ENCODE results near the gene SLC6A6.

SLC6A6 gene

DNA sequence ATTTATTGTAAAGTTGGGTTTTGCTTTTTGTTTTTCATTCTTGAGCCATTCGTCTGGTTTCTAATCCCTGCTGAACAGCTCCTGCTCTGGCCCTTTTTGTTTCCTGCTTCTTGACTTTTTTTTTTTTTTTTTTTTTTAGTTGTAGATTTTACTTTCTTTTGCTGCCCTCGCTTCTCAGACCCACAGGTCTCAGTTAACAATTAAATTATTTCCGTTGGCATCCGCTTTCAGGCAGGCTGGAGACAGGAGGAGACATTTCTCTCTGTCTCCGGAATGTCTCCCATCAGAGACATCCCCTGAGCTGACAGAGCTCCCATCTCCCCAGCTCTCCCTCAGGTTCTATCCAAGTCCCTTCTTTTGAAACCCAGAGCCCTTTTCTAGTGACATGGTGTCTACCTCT is 68.6 kb downstream of the SLC6A6 start:
- no peak for DNase-seq

DNA sequence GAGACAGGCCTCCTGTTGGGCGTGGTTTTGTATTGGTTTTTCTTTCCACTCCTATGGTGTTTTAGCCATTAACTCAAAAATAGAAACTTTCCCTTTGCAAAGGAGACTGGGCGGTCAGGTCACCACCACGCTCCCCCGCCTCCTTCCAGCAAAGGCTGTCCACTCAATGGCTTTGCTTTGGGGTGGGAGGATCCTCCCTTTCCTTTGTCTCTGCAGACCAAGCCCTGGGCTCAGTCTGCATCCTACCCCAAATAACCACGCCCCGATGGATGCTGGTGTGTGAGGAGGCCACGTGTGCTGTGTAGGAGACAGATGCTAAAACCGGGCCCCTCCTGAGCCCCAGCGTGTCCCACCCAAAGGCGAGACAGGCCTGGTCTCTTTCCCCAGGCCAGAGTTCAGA is 69.3 kb downstream of the SLC6A6 start:
- no peak for DNase-seq

DNA sequence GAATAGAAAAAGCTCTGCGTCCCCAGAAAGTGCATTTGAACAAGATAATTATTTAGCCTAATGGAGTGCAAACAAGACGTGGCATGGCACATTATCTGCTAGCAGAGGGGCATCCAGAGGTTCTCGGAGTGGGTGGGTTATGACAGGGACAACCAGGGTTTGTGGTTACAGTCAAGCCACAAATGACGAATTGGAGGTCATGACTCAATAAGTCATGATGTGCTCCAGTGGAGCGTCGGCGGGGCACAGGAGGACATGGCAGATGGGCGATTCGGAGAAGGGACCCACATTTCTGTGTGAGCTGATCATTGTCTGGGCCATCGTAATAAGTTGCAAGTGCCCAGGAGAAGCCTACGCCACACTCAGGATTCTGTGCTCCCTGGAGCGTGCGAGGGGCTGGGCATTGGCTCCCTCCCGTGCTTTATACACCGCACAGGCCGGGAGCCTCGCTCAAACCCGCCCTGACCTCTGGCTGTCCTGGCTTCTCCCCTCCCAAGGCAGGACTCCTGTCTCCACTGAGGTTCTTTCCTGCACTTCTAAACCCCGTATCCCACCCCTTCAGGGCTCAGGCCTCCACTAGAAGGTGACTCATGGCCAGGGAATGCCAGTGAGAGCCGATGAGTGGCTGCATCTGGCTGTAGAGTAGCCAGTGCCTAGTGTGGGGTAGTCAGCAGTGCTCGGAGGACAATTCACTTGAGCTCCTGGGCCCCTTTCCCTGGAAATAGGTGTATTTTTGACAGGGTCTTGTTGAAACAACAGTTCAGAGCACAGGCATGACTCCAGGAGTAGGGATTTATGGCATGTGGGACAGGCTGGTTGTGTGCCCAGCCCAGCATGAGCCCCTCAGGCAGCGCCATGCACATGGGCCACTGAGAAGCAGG is 70.3 kb downstream of the SLC6A6 start:
- DNase-seq: no peak

DNA sequence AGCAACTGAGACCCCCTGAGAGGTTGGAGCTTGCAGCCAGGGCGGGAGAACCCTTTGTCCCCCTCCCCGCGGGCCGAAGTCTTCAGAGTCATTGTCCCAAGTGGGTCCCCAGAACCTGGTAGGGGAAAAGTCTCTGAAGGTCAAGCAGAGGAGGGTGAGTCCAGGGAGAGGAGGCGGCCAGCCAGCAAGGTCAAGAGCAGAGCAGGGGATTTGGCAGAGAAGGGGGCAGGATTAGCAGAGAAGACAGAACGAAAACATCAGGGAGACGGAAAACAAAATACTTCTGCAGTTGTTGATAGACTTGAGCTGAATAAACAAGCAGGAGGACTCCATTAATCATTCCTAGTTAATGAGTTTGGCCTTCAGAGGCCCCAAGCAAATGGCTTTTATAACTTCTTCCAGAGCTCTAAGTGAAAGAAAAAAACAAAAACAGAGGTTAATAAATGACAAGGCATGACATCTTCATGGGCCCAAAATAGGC is 71.0 kb downstream of the SLC6A6 start:
- no peak for DNase-seq

DNA sequence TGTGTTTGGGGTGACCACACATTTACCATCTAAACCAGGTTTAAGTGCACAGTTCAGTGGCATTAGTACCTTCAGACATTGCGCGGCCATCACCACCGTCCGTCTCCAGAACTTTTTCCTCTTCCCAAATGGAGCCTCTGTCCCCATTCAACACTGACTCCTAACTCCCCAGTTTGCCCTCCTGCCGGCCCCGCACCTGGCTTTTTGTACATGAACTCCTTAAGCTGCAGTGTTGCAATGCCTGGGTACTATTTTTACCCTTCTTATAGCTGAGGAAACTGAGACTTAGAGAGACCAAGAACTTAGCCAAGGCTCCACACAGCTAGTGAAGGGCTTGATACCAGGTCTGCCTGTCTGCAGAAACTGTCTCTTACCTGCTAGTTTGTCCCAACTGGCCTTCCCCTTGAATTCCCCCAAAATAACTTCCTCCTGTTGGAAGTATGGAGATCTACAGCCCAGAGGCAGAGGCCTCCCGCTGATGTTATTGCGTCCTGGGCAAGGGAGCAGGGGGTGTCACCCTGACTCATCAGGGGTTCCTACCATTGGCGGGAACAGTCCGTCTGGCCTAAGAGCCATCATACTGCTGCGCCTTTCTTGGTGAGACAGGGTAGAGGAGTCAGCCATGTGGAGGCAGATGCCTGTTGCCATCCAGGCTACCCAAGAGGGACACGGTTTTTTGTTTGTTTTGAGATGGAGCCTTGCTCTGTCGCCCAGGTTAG is 72.1 kb downstream of the SLC6A6 start:
- DNase-seq: no peak

DNA sequence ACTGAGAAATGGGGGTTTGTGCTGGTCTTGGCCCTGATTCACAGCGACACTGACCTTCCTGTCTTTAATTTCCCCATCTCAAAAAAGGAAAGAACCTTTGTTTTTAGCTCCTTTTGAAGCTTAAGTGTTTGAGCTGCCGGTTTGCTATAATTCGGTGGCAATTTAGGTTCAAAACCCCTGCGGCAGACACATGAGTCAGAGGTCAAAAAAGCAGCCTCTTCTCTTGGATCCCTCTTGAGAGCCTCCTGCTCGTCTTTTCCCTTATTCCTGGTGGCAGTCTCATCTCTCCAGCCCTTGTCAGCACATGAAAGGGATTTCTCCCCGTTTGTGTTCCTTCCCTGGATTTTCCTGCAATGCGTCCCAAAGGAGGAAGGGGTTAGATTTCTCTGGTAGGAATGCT is 73.2 kb downstream of the SLC6A6 start:
- no peak for DNase-seq

DNA sequence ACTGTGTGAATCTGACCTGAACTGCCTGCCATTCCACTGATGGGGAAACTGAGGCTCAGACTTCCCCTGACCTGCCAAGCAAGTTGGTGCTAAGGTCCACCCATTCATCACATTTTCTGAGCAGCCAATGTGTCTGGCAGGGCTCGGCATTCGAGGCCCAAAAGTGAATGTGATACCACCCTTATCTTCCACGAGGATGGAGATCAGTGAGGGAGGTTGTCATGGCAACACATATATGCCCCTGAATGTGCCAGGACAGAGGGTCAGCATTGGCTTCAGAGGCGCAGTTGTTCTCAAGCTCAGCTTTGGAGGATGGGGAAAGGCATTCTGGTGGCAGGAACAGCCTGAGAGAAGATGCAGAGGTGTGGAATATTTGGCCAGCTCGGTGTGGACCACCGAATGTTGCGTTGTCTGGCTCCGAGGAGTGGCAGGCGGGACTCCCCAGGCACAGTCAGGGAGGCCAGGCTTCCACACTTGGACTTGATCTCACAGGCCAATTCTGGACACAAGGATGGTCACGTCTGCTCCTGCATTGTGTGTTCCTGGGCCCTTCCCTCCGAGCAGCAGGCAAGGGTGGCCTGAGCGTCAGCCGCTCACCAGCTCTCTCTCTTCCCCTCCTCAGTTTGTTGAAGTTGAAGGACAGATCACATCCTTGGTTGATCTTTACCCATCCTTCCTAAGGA is 74.3 kb downstream of the SLC6A6 start:
- DNase-seq: no peak

DNA sequence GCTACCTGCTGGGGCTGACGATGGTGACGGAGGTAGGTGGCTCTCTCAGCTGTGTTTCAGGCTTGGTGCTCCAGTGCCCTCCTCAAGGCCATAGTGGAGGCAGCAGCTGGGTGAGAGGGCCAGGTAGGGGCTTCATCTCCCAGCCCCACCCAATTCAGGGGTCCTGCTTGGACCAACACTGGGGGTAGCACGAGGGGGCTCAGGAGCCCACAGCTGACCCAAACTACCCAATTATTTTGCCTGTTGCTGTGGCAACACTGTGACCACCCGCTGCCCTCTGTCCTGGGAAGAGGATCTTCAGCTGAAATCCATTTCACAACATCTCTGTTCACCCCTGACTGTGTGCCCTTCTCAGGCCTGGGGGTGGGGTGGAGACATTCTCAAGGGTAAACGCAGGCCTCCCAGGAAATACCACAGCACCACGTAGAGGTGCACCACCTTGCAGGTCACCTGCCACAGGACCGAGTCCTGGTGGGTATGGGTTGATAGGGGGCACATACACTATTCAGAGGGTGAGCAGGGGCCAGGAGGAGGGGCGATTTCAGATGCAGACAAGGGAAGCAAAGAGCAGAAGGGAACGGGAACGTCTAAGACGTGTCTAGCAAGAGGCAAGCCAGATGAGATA is 75.0 kb downstream of the SLC6A6 start:
- DNase-seq: no peak

DNA sequence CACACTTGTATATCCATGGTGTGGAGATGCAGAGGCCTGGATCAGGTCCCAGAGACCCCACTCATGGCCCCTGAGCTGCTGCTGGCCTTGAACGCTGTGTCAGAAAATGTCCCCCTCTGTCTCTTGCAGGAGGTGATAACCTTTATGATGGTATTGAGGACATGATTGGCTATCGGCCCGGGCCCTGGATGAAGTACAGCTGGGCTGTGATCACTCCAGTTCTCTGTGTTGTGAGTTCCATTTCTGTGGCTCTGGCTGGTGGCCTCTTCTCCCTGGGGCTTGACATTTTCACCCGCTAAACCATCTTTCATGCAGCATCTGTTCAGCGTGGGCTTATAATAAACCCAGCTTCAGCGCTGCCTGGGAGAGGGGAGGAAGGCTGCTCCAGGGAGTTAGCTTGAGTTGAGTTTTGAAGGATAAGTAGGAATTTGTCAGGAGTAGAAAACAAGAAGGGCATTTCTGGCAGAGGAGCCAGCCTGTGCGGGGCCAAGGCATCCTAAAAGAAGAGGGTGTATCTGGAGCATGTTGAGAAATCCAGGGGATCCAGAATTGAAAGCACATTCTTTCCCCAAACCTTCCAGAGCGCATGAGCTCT is 76.6 kb downstream of the SLC6A6 start:
- DNase-seq: no peak

DNA sequence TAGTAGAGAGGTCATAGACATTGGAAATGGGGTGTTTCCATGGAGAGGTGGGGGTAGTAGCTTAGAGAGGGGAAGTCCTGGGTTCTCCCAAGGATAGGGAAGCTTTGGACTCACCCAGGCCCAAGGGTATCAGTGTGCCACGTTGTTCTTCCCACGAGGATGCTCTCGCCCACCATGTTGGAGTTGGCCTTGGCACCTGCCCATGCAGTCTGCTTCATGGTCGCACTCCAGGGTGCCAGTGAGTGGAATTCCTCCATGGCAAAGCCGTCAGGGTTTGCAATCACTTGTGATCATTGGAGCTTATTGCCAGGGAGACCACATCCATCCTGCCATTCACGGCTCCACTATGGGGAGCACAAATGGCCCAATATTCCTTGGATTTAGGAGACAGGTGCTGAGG is 77.2 kb downstream of the SLC6A6 start:
- DNase-seq: no peak

DNA sequence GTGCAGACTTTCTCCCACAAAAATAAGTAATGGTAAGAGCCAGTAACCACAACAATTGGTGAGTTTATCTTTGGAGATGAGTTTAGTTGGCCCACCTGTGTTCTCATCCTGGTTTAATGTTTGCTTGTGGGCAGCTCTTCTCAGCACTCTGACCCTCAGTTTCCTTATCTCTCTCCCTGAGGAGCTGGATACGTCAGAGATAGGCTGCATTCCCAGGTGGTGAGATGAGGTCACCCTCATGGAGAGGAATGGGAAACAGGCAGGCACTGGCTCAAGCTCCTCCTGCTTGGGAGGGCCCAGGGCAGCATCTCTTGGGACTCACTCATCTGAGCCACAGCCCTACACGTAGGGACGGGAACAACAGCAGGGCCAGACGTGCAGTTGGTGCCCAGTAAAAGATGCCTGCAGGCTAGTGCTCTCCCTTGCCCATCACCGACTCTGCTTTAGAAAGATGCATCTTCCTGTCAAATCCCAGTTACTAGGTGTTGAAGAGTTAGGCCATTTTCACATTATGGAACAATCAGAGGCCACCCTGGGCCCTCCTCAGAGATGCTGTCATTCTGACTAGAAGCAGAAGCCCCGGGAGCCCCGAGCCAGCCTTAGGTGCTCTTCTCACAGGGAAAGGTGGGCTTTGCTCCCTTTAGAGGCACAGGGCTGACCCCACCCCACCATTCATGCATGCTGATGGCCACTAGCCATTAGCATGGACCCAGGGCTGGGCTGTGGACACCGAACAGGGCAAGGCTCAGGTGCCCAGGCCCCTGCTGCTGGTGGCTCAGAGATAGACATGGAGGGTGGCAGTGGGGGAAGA is 78.0 kb downstream of the SLC6A6 start:
- no peak for DNase-seq

DNA sequence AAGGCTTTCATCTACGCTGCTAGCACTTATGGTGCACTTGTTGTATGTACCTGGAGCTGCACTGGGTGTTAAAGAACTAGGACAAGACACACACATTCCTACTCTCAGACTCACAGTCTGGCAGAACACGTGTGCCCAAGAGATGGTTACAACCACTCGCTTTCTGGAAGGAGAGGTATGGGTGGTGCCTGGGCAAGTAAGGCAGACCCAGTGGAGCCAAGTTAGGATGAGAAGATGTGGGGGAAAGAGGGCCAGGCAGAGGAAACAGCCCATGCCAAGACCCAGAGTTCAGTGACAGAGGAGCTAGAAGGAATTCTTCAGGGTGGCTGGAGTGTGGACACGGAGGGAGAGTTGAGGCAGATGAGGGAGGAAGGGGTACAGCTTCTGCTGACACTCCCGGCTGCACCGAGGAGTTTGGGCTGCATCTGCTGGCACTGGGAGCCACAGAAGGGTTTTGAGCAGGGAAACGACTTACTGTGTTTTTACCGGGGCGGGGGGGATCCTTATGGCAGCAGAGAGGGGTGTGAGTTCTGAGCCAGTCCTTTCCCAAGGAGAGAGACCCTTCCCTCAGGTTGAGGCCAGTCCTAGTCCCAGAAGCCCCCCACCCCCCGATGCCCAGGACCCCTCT is 78.7 kb downstream of the SLC6A6 start:
- no peak for DNase-seq

DNA sequence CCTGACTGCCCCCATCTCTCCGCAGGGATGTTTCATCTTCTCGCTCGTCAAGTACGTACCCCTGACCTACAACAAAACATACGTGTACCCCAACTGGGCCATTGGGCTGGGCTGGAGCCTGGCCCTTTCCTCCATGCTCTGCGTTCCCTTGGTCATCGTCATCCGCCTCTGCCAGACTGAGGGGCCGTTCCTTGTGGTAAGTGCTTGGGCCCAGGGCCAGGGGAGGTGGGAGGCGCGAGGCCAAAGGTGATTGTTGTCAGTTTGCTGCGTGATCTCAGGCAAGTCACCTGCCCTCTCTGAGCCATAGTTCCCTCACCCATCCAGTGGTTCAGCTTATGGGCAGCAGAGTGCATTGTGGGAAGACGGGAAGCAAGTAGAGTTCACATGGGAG is 79.2 kb downstream of the SLC6A6 start:
- no peak for DNase-seq

DNA sequence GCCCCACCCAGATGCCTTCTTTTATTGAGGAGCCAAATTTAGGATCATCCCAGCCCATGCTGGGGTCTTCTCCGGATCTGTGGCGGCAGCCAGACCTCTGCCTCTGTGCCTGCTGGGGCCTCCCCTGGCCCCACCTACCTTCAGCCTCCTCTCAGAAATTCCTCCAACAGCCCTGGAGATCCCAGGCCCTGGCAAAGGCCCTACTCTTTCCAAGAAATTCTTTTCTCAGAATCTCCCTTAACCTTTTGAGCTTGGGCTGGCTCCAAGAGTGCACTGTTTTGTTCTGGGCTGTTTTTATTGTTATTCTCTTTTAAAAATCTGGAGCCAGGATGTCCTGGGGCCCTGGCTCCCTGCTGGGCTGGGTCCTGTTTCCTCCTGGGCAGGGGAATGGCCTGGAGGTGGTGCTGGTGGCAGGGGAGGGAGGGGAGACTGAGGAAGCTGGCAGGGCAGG is 79.9 kb downstream of the SLC6A6 start:
- DNase-seq: no peak

DNA sequence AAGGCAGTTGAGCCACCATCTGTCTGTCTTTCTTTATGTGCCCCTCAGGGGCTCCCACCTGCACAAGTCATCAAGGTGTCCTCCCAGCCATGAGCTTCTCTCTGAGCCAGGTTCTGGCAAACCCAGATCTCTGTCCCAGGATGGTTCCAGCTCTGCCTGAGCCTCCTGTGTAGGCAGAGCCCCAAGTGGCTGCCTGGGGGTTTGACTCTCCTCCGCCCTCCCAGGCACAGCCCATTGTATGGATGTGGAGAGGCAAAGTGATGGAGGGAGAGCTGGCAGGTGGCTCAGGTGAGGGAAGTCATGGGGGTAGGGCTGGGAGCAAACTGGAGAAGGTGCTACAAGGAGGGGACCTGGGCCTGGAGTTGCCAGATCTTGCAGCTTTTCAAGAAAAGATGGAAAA is 80.9 kb downstream of the SLC6A6 start:
- DNase-seq: no peak

DNA sequence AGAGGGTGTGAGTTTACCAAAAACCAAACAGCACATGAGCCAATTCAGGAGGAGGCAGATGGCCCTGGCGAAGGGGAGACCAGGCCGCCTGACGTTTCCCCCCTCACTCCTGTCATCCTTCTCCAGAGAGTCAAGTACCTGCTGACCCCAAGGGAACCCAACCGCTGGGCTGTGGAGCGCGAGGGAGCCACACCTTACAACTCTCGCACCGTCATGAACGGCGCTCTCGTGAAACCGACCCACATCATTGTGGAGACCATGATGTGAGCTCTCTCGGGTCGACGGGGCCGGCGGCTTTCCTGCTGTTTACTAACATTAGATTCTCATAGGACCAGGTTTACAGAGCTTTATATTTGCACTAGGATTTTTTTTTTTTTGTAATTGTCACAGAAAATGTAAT is 82.3 kb downstream of the SLC6A6 start:
- no peak for DNase-seq

DNA sequence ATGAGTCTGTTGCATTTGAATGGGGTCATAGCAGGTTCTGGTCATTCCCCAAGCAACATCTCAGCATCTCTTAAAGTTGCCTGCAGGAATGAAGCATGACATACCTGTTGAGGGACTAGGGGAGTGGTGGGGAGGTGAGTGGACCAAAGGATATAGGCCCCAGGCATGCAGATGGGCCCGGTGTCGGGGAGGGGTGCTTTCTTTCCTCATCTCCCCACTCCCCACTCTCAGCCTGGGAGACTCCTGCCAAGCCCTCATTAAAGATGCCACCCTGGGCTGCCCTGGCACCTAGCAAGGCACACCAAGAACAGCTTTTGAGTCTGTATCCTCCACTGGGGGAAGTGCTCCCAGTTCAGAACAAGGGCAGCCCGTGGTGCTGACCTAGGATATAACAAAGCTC is 83.6 kb downstream of the SLC6A6 start:
- no peak for DNase-seq

DNA sequence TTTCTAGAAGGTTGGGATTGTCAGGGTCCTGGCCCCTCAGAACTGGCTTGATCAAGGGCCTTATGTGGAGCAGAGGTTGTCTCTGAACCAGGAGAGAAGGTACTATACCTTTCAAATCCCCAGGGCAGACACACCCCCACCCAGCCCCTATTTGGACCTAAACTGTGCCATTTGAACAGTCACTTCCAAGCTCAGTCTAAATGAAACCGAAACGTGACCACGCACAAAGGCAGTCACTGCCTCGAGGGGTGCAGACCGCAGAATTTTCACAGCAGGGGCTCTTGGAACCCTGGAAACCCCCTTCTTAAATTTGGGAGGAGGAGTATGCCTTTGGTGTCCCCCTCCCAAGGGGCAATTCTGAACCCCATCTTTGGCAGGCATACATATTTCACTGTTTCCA is 84.1 kb downstream of the SLC6A6 start:
- no peak for DNase-seq

DNA sequence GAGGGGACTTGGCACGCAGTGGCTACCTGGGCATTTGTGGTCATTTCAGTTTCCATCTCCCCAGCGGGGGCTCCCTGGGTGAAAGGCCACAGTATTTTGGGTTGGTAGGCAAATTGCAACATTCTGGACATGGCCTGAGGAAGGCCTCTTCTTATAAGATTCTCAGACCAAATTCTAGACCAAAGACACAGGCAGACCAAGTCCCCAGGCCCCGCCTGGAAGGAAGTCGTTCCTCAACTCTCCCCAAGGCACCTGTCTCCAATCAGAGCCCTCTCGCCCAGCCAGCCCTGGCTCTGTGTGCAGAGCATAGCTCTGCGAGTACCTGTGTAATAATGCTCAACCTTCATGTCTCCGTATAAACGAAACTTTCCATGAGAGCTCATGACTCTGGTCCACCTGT is 84.7 kb downstream of the SLC6A6 start:
- DNase-seq: no peak

DNA sequence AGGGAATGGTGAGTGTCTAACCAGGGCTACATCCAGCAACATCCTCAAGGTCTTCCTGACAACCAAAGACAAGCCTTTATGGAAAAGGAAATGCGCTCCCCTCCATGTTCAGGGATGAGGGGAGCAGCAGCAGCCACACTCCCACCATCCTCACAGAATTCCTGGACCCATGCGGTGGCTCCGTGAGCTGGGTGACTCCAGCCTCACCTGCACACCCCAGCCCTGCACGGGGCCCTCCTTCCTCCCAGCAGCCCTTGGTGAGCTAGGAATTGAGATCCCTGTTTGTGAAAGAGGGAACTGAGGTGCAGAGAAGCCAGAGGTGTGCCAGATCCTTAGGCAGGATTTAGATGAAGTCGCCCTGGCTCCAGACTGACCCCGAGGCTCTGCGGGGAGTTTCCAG is 85.4 kb downstream of the SLC6A6 start:
- no peak for DNase-seq

DNA sequence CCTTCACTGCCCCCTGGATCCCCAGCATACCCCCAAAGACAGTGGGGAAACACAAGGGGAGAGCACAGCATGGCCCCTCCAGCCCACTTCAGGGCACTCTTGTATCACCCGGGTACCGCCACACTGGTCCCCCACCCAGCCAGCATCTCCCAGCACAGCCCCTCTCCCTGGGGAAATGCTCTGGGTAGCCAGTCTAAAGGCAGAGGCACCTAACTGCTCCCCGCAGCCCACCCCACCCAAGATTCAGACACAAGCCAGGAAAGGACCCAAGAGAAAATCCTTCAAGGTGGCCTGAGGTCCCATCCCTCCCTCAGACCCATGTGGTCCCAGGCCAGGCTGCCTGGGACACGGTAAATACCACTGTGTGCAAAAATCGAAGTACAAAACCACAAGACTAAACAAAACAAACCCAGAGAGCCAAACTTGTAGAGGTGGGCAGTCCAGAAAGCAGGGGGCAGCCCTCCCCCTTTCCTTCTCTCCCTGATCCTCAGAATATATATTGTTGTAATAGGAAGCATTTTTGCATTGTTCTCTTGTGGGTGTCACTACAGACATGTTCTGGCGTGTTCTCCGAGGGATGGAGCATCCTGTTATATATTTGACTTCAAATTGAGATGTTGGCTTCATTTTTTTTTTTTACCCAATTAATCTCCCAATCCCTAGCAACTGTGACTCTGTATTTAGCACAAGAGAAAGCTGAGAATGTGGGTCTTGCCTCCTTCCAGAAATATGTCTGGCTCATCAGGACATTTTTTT is 86.1 kb downstream of the SLC6A6 start:
- no peak for DNase-seq
